Measurements from ENCODE around the gene PTPRCAP. TPM values are rescaled to one million over a fixed set of nuclear protein-coding genes. Genes with fewer than 3 reads are reported as not detected.

PTPRCAP gene
- total and polyA plus RNA-seq, 4 donors, result 2.9 to 6.2 (median 4.5) TPM

GRCh38 chr11:67435031-67435726, 2.3 kb downstream of the PTPRCAP start:
- Histone ChIP-seq H3K9ac (ENCODE audit: low read depth in 1 of 2, low read length in 2 of 2) (no peak overlapping the region), H3K4me3 (ENCODE audit: low read depth in 1 of 3, low read length in 3 of 3) (no peak overlapping the region), H3K27me3 (ENCODE audit: control insufficient read depth in 4 of 4, insufficient read depth in 4 of 4, low read length in 3 of 4) (no peaks in the 10 kb centered on the region), H3K4me1 (ENCODE audit: control insufficient read depth in 4 of 4, insufficient read depth in 4 of 4, low read length in 3 of 4) (peaks cover 0 to 5% (median 2%) of the 10 kb centered on the region in 4 donors), H3K36me3 (ENCODE audit: control insufficient read depth in 4 of 4, insufficient read depth in 3 of 4, low read depth in 1 of 4, low read length in 3 of 4) (peaks cover 3 to 47% (median 8%) of the 10 kb centered on the region in 4 donors), H3K9me3 (ENCODE audit: control insufficient read depth in 4 of 4, low read length in 3 of 4) (no peaks in the 10 kb centered on the region), H3K27ac (ENCODE audit: low read depth in 1 of 2, low read length in 2 of 2) (no peak overlapping the region)
- no peak for DNase-seq (ENCODE audit: low spot score)
- TF ChIP-seq RXRA (IDR thresholded peaks at IDR 0.05), result no peak
- no peak for TF ChIP-seq ATF3 (IDR thresholded peaks at IDR 0.05)
- TF ChIP-seq GABPA (IDR thresholded peaks at IDR 0.05 in 1 of 2, conservative IDR thresholded peaks at IDR 0.05 in 1 of 2), result no peak
- TF ChIP-seq RAD21 (IDR thresholded peaks at IDR 0.05), result no peak
- TF ChIP-seq SP1 (IDR thresholded peaks at IDR 0.05), result no peak
- no peak for TF ChIP-seq HNF4G (IDR thresholded peaks at IDR 0.05)
- TF ChIP-seq HNF4A (conservative IDR thresholded peaks at IDR 0.05), result no peak
- TF ChIP-seq FOXA2 (IDR thresholded peaks at IDR 0.05), result no peak
- TF ChIP-seq EGR1 (IDR thresholded peaks at IDR 0.05; ENCODE audit: low read depth in 2 of 2), result no peak
- no peak for TF ChIP-seq ZBTB33 (IDR thresholded peaks at IDR 0.05)
- no peak for TF ChIP-seq JUND (IDR thresholded peaks at IDR 0.05)
- TF ChIP-seq YY1 (IDR thresholded peaks at IDR 0.05), result no peak
- no peak for TF ChIP-seq CTCF (IDR thresholded peaks at IDR 0.05; ENCODE audit: low read depth, low read length, missing input control)
- no peak for TF ChIP-seq TAF1 (conservative IDR thresholded peaks at IDR 0.05)
- TF ChIP-seq MAX (IDR thresholded peaks at IDR 0.05), result no peak
- TF ChIP-seq NR2F2 (IDR thresholded peaks at IDR 0.05), result no peak
- WGBS, result 85% methylated on average over 26 of the region's 26 CpGs

- Histone ChIP-seq H3K36me3 (ENCODE audit: control insufficient read depth in 4 of 4, insufficient read depth in 3 of 4, low read depth in 1 of 4, low read length in 3 of 4) (peaks cover 3 to 47% (median 8%) of the 10 kb centered on the region in 4 donors), H3K27me3 (ENCODE audit: control insufficient read depth in 4 of 4, insufficient read depth in 4 of 4, low read length in 3 of 4) (no peaks in the 10 kb centered on the region), H3K4me3 (ENCODE audit: low read depth in 1 of 3, low read length in 3 of 3) (no peak overlapping the region), H3K4me1 (ENCODE audit: control insufficient read depth in 4 of 4, insufficient read depth in 4 of 4, low read length in 3 of 4) (peaks cover under 1 to 5% (median 3%) of the 10 kb centered on the region in 4 donors), H3K9me3 (ENCODE audit: control insufficient read depth in 4 of 4, low read length in 3 of 4) (no peaks in the 10 kb centered on the region), H3K27ac (ENCODE audit: low read depth in 1 of 2, low read length in 2 of 2) (no peak overlapping the region), H3K9ac (ENCODE audit: low read depth in 1 of 2, low read length in 2 of 2) (no peak overlapping the region)
- DNase-seq (ENCODE audit: low spot score), result no peak
- no peak for TF ChIP-seq MAX (IDR thresholded peaks at IDR 0.05)
- WGBS, result 84% methylated on average over 23 of the region's 23 CpGs
Observed at GRCh38 chr11:67434395-67434881, 3.0 kb downstream of the PTPRCAP start.

All from liver (tissue), 9 donors.